Gastroesophageal sphincter (tissue), 4 donors: ENCODE measurements around the gene KIAA1210. TPM values are rescaled to one million over a fixed set of nuclear protein-coding genes. Genes with fewer than 3 reads are reported as not detected.

ENCODE experiments used
- ATAC-seq: fragments of 150-250 bp; one replicate; pipeline ENCODE4 v1.9.1; 2016; ENCODE audit warnings: mild to moderate bottlenecking, moderate library complexity
- H3K27ac ChIP-seq, 4 donors: fragments of 200-600 bp; sonication (generic) in 3 of 4; 1 replicate in 3 of 4; 2 replicates in 1 of 4; pipeline ENCODE4 v1.5.1; 2016 to 2019
- H3K27me3 ChIP-seq: fragments of 200-600 bp; sonication (generic); one replicate; pipeline ENCODE4 v1.5.1; 2019
- H3K36me3 ChIP-seq, 2 donors: fragments of 200-600 bp; sonication (generic); one replicate each; pipeline ENCODE4 v1.5.1; 2019; ENCODE audit warnings: control low read depth in 1 of 2
- H3K4me1 ChIP-seq, 3 donors: fragments of 200-600 bp; sonication (generic); 1 replicate in 2 of 3; 2 replicates in 1 of 3; pipeline ENCODE4 v1.5.1; 2016 to 2019; ENCODE audit warnings: control low read depth in 2 of 3
- H3K4me3 ChIP-seq, 2 donors: fragments of 200-600 bp; sonication (generic); one replicate each; pipeline ENCODE4 v1.5.1; 2019; ENCODE audit warnings: mild to moderate bottlenecking in 1 of 2, moderate library complexity in 1 of 2
- H3K9me3 ChIP-seq, 3 donors: fragments of 200-600 bp; sonication (generic); one replicate each; pipeline ENCODE4 v1.5.1; 2017 to 2019; ENCODE audit warnings: control low read depth in 2 of 3
- EP300 ChIP-seq: sonication (generic); formaldehyde crosslinking; IDR thresholded peaks from one replicate; pipeline ENCODE4 v1.6.1; 2017; ENCODE audit warnings: antibody characterized with exemption, mild to moderate bottlenecking
- POLR2A ChIP-seq, 2 donors: fragments of 450-650 bp; IDR thresholded peaks; one replicate each; pipeline ENCODE4 v1.6.1; 2017; ENCODE audit warnings: antibody characterized with exemption in 2 of 2, mild to moderate bottlenecking in 2 of 2, moderate library complexity in 1 of 2
- POLR2AphosphoS5 ChIP-seq: sonication (generic); formaldehyde crosslinking; IDR thresholded peaks from one replicate; pipeline ENCODE4 v1.6.1; 2017; ENCODE audit warnings: antibody characterized with exemption
- whole genome bisulfite sequencing, 2 donors: methylation state at CpG; one replicate each; pipeline ENCODE4 v1.1.5; 2018; ENCODE audit warnings: low coverage in 1 of 2; 5-methylcytosine and 5-hydroxymethylcytosine counted together
- total RNA-seq, 4 donors: library from RNA; depleted of rRNA; stranded (reverse); fragments of >200 nt; gene quantifications; one replicate each; pipeline ENCODE4 v1.1.0, GENCODE V29; 2016
- TF ChIP-seq, protein P1 (sequence below), 4 experiments: fragments of 200-600 bp in 2 of 4; fragments of 450-650 bp in 2 of 4; sonication (generic) in 1 of 4; IDR thresholded peaks; one replicate each; pipeline ENCODE4 v1.5.1; 2017 to 2019; ENCODE audit warnings: antibody characterized with exemption in 4 of 4, mild to moderate bottlenecking in 2 of 4, moderate library complexity in 2 of 4

The KIAA1210 gene
- total RNA-seq, 4 donors from 2014 or later = 0.12 TPM; not detected in 3

DNA sequence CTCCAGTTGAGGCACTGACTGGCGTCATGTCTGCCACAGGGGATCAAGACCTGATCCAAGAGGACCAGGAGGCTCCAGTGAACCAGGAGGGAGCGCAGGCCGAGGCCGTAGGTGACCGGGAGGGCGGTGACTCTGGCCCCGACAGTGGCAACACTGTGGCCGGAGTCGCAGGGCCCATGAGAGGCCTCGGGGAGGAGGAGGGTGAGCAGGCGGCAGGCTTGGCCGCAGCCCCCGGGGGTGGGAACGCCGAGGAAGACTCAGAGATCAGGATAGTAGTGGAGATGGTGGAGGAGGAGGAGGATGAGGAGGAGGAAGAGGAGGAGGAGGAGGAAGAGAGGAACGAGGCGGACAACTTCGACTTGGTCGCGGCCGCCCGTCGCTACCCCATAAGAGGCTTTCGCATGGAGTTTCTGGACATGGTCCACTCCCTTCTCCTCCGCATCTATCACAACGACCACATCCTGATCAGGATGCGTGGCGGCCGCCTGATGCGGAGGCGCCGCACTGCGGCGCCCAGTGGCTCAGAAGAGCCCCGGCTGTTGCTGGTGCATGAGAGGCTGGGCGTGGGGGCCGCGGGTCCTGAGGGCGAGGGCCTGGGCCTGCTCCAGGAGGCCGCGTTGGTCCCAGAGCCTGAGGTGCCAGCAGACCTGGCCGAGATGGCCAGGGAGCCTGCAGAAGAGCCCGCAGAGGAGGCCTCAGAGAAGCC lies 54.3 kb downstream of the KIAA1210 start:
- no peaks in the 10 kb centered on the region for H3K36me3 ChIP-seq
- no peak for ATAC-seq
- TF ChIP-seq POLR2AphosphoS5 (no peak), EP300 (no peak), POLR2A (IDR thresholded peaks at IDR 0.05) (no peak)
- TF ChIP-seq, protein P1, sequence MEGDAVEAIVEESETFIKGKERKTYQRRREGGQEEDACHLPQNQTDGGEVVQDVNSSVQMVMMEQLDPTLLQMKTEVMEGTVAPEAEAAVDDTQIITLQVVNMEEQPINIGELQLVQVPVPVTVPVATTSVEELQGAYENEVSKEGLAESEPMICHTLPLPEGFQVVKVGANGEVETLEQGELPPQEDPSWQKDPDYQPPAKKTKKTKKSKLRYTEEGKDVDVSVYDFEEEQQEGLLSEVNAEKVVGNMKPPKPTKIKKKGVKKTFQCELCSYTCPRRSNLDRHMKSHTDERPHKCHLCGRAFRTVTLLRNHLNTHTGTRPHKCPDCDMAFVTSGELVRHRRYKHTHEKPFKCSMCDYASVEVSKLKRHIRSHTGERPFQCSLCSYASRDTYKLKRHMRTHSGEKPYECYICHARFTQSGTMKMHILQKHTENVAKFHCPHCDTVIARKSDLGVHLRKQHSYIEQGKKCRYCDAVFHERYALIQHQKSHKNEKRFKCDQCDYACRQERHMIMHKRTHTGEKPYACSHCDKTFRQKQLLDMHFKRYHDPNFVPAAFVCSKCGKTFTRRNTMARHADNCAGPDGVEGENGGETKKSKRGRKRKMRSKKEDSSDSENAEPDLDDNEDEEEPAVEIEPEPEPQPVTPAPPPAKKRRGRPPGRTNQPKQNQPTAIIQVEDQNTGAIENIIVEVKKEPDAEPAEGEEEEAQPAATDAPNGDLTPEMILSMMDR (IDR thresholded peaks at IDR 0.05) = no peak
- no peak overlapping the region for H3K4me3 ChIP-seq
- WGBS, 2 donors = no CpG with 5 or more reads among the region's 43 CpGs
- no peaks in the 10 kb centered on the region for H3K27me3 ChIP-seq
- H3K4me1 ChIP-seq = no peaks in the 10 kb centered on the region
- H3K9me3 ChIP-seq = no peaks in the 10 kb centered on the region
- no peak overlapping the region for H3K27ac ChIP-seq

GRCh38 chrX:119072744-119073143 lies 54.9 kb downstream of the KIAA1210 start, which contains the start of gene CT47C1:
Gene CT47C1, plus strand, starts transcription at chrX:119072993. Its CDS starts 233 bp downstream, at chrX:119073226.
- Histone ChIP-seq H3K27ac (no peak within 1 kb of the TSS), H3K27me3 (no peaks in the 10 kb centered on the region), H3K9me3 (no peaks in the 10 kb centered on the region), H3K4me3 (no peak within 1 kb of the TSS), H3K36me3 (no peaks in the 10 kb centered on the region), H3K4me1 (no peaks in the 10 kb centered on the region)
- WGBS, 2 donors = 85% methylated on average over 6 of the region's 6 CpGs; no CpG with 5 or more reads in 1 of the 2 donors
- TF ChIP-seq, protein P1 (IDR thresholded peaks at IDR 0.05) = no peak
- TF ChIP-seq POLR2AphosphoS5 (no peak), EP300 (no peak), POLR2A (IDR thresholded peaks at IDR 0.05) (no peak)
- ATAC-seq = no peak

GRCh38 chrX:119071381-119071780 lies 56.2 kb downstream of the KIAA1210 start:
- Histone ChIP-seq H3K4me3 (no peak overlapping the region), H3K36me3 (no peaks in the 10 kb centered on the region), H3K27ac (no peak overlapping the region), H3K4me1 (no peaks in the 10 kb centered on the region), H3K9me3 (no peaks in the 10 kb centered on the region), H3K27me3 (no peaks in the 10 kb centered on the region)
- 80 to 90% methylated on average over 1 to 2 of the region's 2 CpGs for WGBS, 2 donors
- TF ChIP-seq POLR2A (IDR thresholded peaks at IDR 0.05) (no peak), POLR2AphosphoS5 (no peak), EP300 (no peak)
- TF ChIP-seq, protein P1 (IDR thresholded peaks at IDR 0.05) = no peak
- ATAC-seq = no peak

DNA sequence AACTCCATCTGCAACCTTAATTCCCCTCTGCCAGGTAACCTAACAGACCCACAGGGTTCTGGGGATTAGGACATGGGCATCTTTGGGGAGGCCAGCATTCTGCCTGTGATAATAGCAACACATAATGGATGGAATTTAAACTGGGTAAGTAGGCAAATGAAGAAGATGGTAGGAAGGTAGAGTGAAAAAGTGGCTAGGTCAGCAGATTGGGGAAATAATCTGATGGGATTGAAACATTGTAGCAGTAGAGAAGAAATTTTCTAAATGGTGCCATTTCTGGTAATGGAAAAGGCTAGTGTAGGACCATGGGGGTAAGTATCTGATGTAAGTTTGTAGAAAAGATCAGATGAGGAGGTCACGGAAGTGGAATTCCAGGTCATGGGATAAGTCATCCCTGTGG lies 57.9 kb downstream of the KIAA1210 start:
- ATAC-seq = no peak
- Histone ChIP-seq H3K9me3 (no peaks in the 10 kb centered on the region), H3K27me3 (no peaks in the 10 kb centered on the region), H3K36me3 (no peaks in the 10 kb centered on the region), H3K4me1 (no peaks in the 10 kb centered on the region), H3K4me3 (no peak overlapping the region), H3K27ac (no peak overlapping the region)
- 100% methylated on average over 1 of the region's 1 CpG; no CpG with 5 or more reads in 1 of the 2 donors for WGBS, 2 donors
- TF ChIP-seq EP300 (no peak), POLR2AphosphoS5 (no peak), POLR2A (IDR thresholded peaks at IDR 0.05) (no peak)
- TF ChIP-seq, protein P1 (IDR thresholded peaks at IDR 0.05) = no peak

- H3K4me3 ChIP-seq = no peak overlapping the region
- no peak for TF ChIP-seq POLR2AphosphoS5
- no peak for TF ChIP-seq EP300
- TF ChIP-seq, protein P1 (IDR thresholded peaks at IDR 0.05) = no peak
- TF ChIP-seq POLR2A (IDR thresholded peaks at IDR 0.05) = no peak
- H3K36me3 ChIP-seq = no peaks in the 10 kb centered on the region
- no peak for ATAC-seq
- H3K27me3 ChIP-seq = no peaks in the 10 kb centered on the region
- H3K9me3 ChIP-seq = no peaks in the 10 kb centered on the region
- WGBS, 2 donors = 86% methylated on average over 1 of the region's 1 CpG; no CpG with 5 or more reads in 1 of the 2 donors
- no peaks in the 10 kb centered on the region for H3K4me1 ChIP-seq
- no peak overlapping the region for H3K27ac ChIP-seq
Observed at GRCh38 chrX:119069128-119069527, 58.5 kb downstream of the KIAA1210 start.
